ENCODE results near the gene DNAH17.
A peak's percentile ranks its signal among the peaks of the same experiment; 100 is the strongest.

The DNAH17 gene

GRCh38 chr17:78384479-78385175 is 192.6 kb downstream of the DNAH17 start:
- no peak for DNase-seq

GRCh38 chr17:78383725-78384471 is 193.3 kb downstream of the DNAH17 start:
- DNase-seq = peak; percentile 42

- DNase-seq = peak; percentile 80
Observed at GRCh38 chr17:78381601-78382232, 195.5 kb downstream of the DNAH17 start.

GRCh38 chr17:78380370-78380769 is 196.8 kb downstream of the DNAH17 start:
- no peak for DNase-seq

GRCh38 chr17:78379131-78379491 is 198.1 kb downstream of the DNAH17 start:
- no peak for DNase-seq

- peak; percentile 62 for DNase-seq
Observed at GRCh38 chr17:78378225-78379130, 198.7 kb downstream of the DNAH17 start, which contains the start of gene PGS1. PGS1 (plus strand) TSS chr17:78378649; CDS start chr17:78378666, 17 bp downstream.

GRCh38 chr17:78377858-78378224 is 199.4 kb downstream of the DNAH17 start:
- DNase-seq = no peak

GRCh38 chr17:78376161-78376560 is 201.0 kb downstream of the DNAH17 start:
- no peak for DNase-seq

- no peak for DNase-seq
Observed at GRCh38 chr17:78375401-78376151, 201.6 kb downstream of the DNAH17 start.

GRCh38 chr17:78374631-78375274 is 202.4 kb downstream of the DNAH17 start:
- no peak for DNase-seq

- DNase-seq = no peak
Observed at GRCh38 chr17:78374189-78374588, 203.0 kb downstream of the DNAH17 start.

All from KG1 (cell line).